Glutamatergic neuron (in vitro differentiated cells): ENCODE results near the gene TEX19. TPM values are rescaled to one million over a fixed set of nuclear protein-coding genes. Genes with fewer than 3 reads are reported as not detected.
"Not testable (repeated sequence)": the region's sequence is repeated elsewhere in the genome, so short reads cannot be mapped to it uniquely, and the experiment has no call there.

Source experiments
- DNase-seq: peaks from one replicate; pipeline ENCODE4 v3.0.0; 2022
- H3K27ac Mint-ChIP-seq: one replicate; pipeline ENCODE4 v1.8.0; 2020; ENCODE audit warnings: mild to moderate bottlenecking, mixed read lengths, inconsistent platforms; ENCODE audit not compliant: unreplicated experiment
- H3K27me3 Mint-ChIP-seq: one replicate; pipeline ENCODE4 v1.8.0; 2020; ENCODE audit warnings: mild to moderate bottlenecking, moderate library complexity, mixed read lengths, inconsistent platforms; ENCODE audit not compliant: unreplicated experiment
- H3K36me3 Mint-ChIP-seq: one replicate; pipeline ENCODE4 v1.8.0; 2020; ENCODE audit warnings: mild to moderate bottlenecking, mixed read lengths, inconsistent platforms; ENCODE audit not compliant: unreplicated experiment
- H3K4me1 Mint-ChIP-seq: one replicate; pipeline ENCODE4 v1.8.0; 2020; ENCODE audit warnings: mild to moderate bottlenecking, low read depth, mixed read lengths, inconsistent platforms; ENCODE audit not compliant: unreplicated experiment
- H3K4me3 Mint-ChIP-seq: one replicate; pipeline ENCODE4 v1.8.0; 2020; ENCODE audit warnings: mild to moderate bottlenecking, mixed read lengths, inconsistent platforms; ENCODE audit not compliant: unreplicated experiment
- H3K9me3 Mint-ChIP-seq: one replicate; pipeline ENCODE4 v1.8.0; 2020; ENCODE audit warnings: mild to moderate bottlenecking, moderate library complexity, mixed read lengths, inconsistent platforms; ENCODE audit not compliant: unreplicated experiment
- CTCF ChIP-seq: fragments of 200-600 bp; sonication (generic); IDR thresholded peaks from one replicate; pipeline ENCODE4 v1.5.0; 2021; ENCODE audit not compliant: partially characterized antibody, unreplicated experiment
- total RNA-seq: library from RNA; stranded (reverse); fragmentation: NEBNext Ultra II Directional; extraction: Animal tissue kit (Norgen Biotek cat#: 25700); gene quantifications from one replicate; pipeline ENCODE4 v1.2.1, GENCODE V29; 2021; ENCODE audit not compliant: unreplicated experiment

Gene TEX19
- total RNA-seq, 1 donor from 2014 or later = not detected

- TF ChIP-seq CTCF = no peak
- H3K27me3 Mint-ChIP-seq = peaks cover 4% of the 10 kb centered on the region
- H3K36me3 Mint-ChIP-seq = no peaks in the 10 kb centered on the region
- DNase-seq = no peak
- no peak overlapping the region for H3K27ac Mint-ChIP-seq
- H3K4me3 Mint-ChIP-seq = no peak overlapping the region
- H3K4me1 Mint-ChIP-seq = peaks cover 17% of the 10 kb centered on the region
- no peaks in the 10 kb centered on the region for H3K9me3 Mint-ChIP-seq
Observed at GRCh38 chr17:82411396-82412053, 52.5 kb downstream of the TEX19 start.

GRCh38 chr17:82412081-82412480, 53.0 kb downstream of the TEX19 start:
- peaks cover 17% of the 10 kb centered on the region for H3K4me1 Mint-ChIP-seq
- not testable (repeated sequence) for H3K9me3 Mint-ChIP-seq, H3K36me3 Mint-ChIP-seq, H3K27me3 Mint-ChIP-seq, DNase-seq, H3K4me3 Mint-ChIP-seq, H3K27ac Mint-ChIP-seq

- Mint-ChIP-seq H3K4me3 (peak overlapping the region; percentile 32), H3K27ac (no peak overlapping the region), H3K36me3 (no peaks in the 10 kb centered on the region), H3K4me1 (peaks cover 17% of the 10 kb centered on the region), H3K9me3 (peaks cover 3% of the 10 kb centered on the region), H3K27me3 (peaks cover 4% of the 10 kb centered on the region)
- no peak for TF ChIP-seq CTCF
- no peak for DNase-seq
Observed at GRCh38 chr17:82412535-82413520, 53.8 kb downstream of the TEX19 start.

Other genes with a start within 250 kb of the TEX19 start
- 40.7 TPM for gene CCDC57, start 146.4 kb upstream of the TEX19 start, total RNA-seq
- gene SLC16A3, start 130.2 kb upstream of the TEX19 start, total RNA-seq = 15.6 TPM
- 211 TPM for gene CSNK1D, start 85.5 kb upstream of the TEX19 start, total RNA-seq
- 0.27 TPM for gene CD7, start 41.6 kb upstream of the TEX19 start, total RNA-seq
- gene SECTM1, start 25.5 kb upstream of the TEX19 start, total RNA-seq = 0.29 TPM
- gene UTS2R, start 12.5 kb downstream of the TEX19 start, total RNA-seq = 7.2 TPM
- 58.7 TPM for gene HEXD, start 59.1 kb downstream of the TEX19 start, total RNA-seq
- gene OGFOD3, start 59.3 kb downstream of the TEX19 start, total RNA-seq = 23.0 TPM
- 134 TPM for gene CYBC1, start 91.5 kb downstream of the TEX19 start, total RNA-seq
- 177 TPM for gene NARF, start 99.5 kb downstream of the TEX19 start, total RNA-seq
- gene FOXK2, start 160.5 kb downstream of the TEX19 start, total RNA-seq = 95.7 TPM